Neuronal stem cell (in vitro differentiated cells): ENCODE measurements around the gene DOCK9.

Experiments
- DNase-seq: peaks from one replicate; pipeline ENCODE4 v3.0.0-alpha.2; 2013; ENCODE audit warnings: low spot score
- H2AFZ ChIP-seq: one replicate; pipeline ENCODE4 v1.6.1; 2013; ENCODE audit warnings: mild to moderate bottlenecking, low read length, inconsistent platforms
- H2AK5ac ChIP-seq: 2 replicates; pipeline ENCODE4 v1.6.1; 2013; ENCODE audit warnings: low read depth, mild to moderate bottlenecking, inconsistent platforms, low read length, moderate library complexity, mixed read lengths
- H2BK120ac ChIP-seq: 2 replicates; pipeline ENCODE4 v1.6.1; 2013; ENCODE audit warnings: low read depth, mild to moderate bottlenecking, inconsistent platforms, low read length, moderate library complexity, mixed read lengths
- H2BK12ac ChIP-seq: one replicate; pipeline ENCODE4 v1.6.1; 2013; ENCODE audit warnings: low read length, inconsistent platforms
- H2BK15ac ChIP-seq: 2 replicates; pipeline ENCODE4 v1.6.1; 2013; ENCODE audit warnings: mild to moderate bottlenecking, low read length, inconsistent platforms, mixed read lengths
- H2BK5ac ChIP-seq: one replicate; pipeline ENCODE4 v1.6.1; 2013; ENCODE audit warnings: inconsistent platforms, mild to moderate bottlenecking, low read length, moderate library complexity
- H3K14ac ChIP-seq: one replicate; pipeline ENCODE4 v1.6.1; 2013; ENCODE audit warnings: low read length, inconsistent platforms
- H3K18ac ChIP-seq: 2 replicates; pipeline ENCODE4 v1.6.1; 2013; ENCODE audit warnings: low read length, inconsistent platforms
- H3K23ac ChIP-seq: 2 replicates; pipeline ENCODE4 v1.6.1; 2013; ENCODE audit warnings: low read depth, mild to moderate bottlenecking, mixed read lengths, low read length, inconsistent platforms; ENCODE audit not compliant: poor library complexity
- H3K27ac ChIP-seq: replicated peaks from 3 replicates; pipeline ENCODE4 v1.5.1; 2013; ENCODE audit warnings: low read length, inconsistent platforms
- H3K27me3 ChIP-seq, 3 experiments: 2 replicates each; pipeline ENCODE4 v1.6.1; 2013; ENCODE audit warnings: low read length in 3 of 3, mild to moderate bottlenecking in 2 of 3, inconsistent platforms in 1 of 3, low read depth in 1 of 3, mixed read lengths in 1 of 3, moderate library complexity in 1 of 3; ENCODE audit not compliant: control insufficient read depth in 3 of 3, insufficient read depth in 3 of 3
- H3K36me3 ChIP-seq, 2 donors: replicated peaks in 1 of 2; 2 replicates each; pipeline ENCODE4 v1.6.1; 2013; ENCODE audit warnings: low read length in 2 of 2; ENCODE audit not compliant: control insufficient read depth in 2 of 2, insufficient read depth in 2 of 2
- H3K4ac ChIP-seq: 2 replicates; pipeline ENCODE4 v1.6.1; 2013; ENCODE audit warnings: inconsistent platforms, mild to moderate bottlenecking, low read length, moderate library complexity
- H3K4me1 ChIP-seq, 2 donors: 1 replicate in 1 of 2; 2 replicates in 1 of 2; pipeline ENCODE4 v1.6.1; 2013; ENCODE audit warnings: low read length in 2 of 2, low read depth in 1 of 2; ENCODE audit not compliant: control insufficient read depth in 2 of 2, insufficient read depth in 1 of 2
- H3K4me2 ChIP-seq: one replicate; pipeline ENCODE4 v1.6.1; 2013; ENCODE audit warnings: mild to moderate bottlenecking, low read length, inconsistent platforms; ENCODE audit not compliant: insufficient read depth, poor library complexity, severe bottlenecking
- H3K4me3 ChIP-seq, 2 donors: 2 replicates each; pipeline ENCODE4 v1.5.1; 2013; ENCODE audit warnings: low read length in 2 of 2, mild to moderate bottlenecking in 2 of 2, inconsistent platforms in 1 of 2, moderate library complexity in 1 of 2
- H3K79me1 ChIP-seq: one replicate; pipeline ENCODE4 v1.6.1; 2013; ENCODE audit warnings: low read depth, mild to moderate bottlenecking, inconsistent platforms, low read length, moderate library complexity
- H3K9ac ChIP-seq: one replicate; pipeline ENCODE4 v1.6.1; 2013; ENCODE audit warnings: mild to moderate bottlenecking, low read depth, low read length, inconsistent platforms; ENCODE audit not compliant: poor library complexity
- H3K9me3 ChIP-seq, 2 donors: replicated peaks in 1 of 2; 2 replicates each; pipeline versions ENCODE3 to v1.6.1; 2013; ENCODE audit warnings: low read length in 2 of 2, mild to moderate bottlenecking in 2 of 2, inconsistent platforms in 1 of 2, low read depth in 1 of 2, mixed read lengths in 1 of 2, moderate library complexity in 1 of 2; ENCODE audit not compliant: control insufficient read depth in 2 of 2, insufficient read depth in 1 of 2
- H4K8ac ChIP-seq: one replicate; pipeline ENCODE4 v1.6.1; 2013; ENCODE audit warnings: low read depth, mild to moderate bottlenecking, inconsistent platforms, low read length, moderate library complexity
- H4K91ac ChIP-seq: one replicate; pipeline ENCODE4 v1.6.1; 2013; ENCODE audit warnings: low read length, low read depth, mild to moderate bottlenecking, inconsistent platforms; ENCODE audit not compliant: poor library complexity
- WGBS, 2 donors: extraction: QIAGEN DNeasy Blood & Tissue Kit; methylation state at CpG; one replicate each; pipeline ENCODE4 v1.1.7; 2013; ENCODE audit warnings: missing lambda C conversion rate in 2 of 2, mixed read lengths in 1 of 2; ENCODE audit not compliant: insufficient read length in 2 of 2, insufficient replicate concordance in 1 of 2; ENCODE audit errors: extremely low coverage in 2 of 2; 5-methylcytosine and 5-hydroxymethylcytosine counted together

DOCK9 gene

GRCh38 chr13:98919566-98919965 is 58.3 kb downstream of the DOCK9 start:
- no peak overlapping the region for H2BK5ac ChIP-seq
- H3K4ac ChIP-seq = no peak overlapping the region
- no CpG with 5 or more reads among the region's 2 CpGs for WGBS, 2 donors
- no peak overlapping the region for H3K18ac ChIP-seq
- no peak overlapping the region for H3K14ac ChIP-seq
- no peak overlapping the region for H2AK5ac ChIP-seq
- H2BK12ac ChIP-seq = no peak overlapping the region
- H3K27ac ChIP-seq = no peak overlapping the region
- no peak overlapping the region for H3K9ac ChIP-seq
- no peak overlapping the region for H3K4me2 ChIP-seq
- H4K91ac ChIP-seq = no peak overlapping the region
- no peak overlapping the region for H2BK120ac ChIP-seq
- no peak overlapping the region for H2BK15ac ChIP-seq
- H3K79me1 ChIP-seq = no peaks in the 10 kb centered on the region
- H3K4me1 ChIP-seq = peaks cover 0 to 8% of the 10 kb centered on the region in 2 donors
- peaks cover 0 to 2% (median 0%) of the 10 kb centered on the region in 3 experiments for H3K27me3 ChIP-seq
- peaks cover 0 to 5% of the 10 kb centered on the region in 2 donors for H3K9me3 ChIP-seq
- H2AFZ ChIP-seq = no peak overlapping the region
- no peak overlapping the region for H4K8ac ChIP-seq
- no peak for DNase-seq
- no peak overlapping the region for H3K4me3 ChIP-seq
- no peaks in the 10 kb centered on the region for H3K36me3 ChIP-seq
- H3K23ac ChIP-seq = no peak overlapping the region

- Histone ChIP-seq H3K27me3 (peaks cover 0 to 2% (median 0%) of the 10 kb centered on the region in 3 experiments), H2BK15ac (no peak overlapping the region), H2AK5ac (no peak overlapping the region), H4K8ac (no peak overlapping the region), H2BK12ac (no peak overlapping the region), H3K4me2 (no peak overlapping the region), H3K4me1 (peaks cover 0 to 8% of the 10 kb centered on the region in 2 donors), H3K23ac (no peak overlapping the region), H2BK5ac (no peak overlapping the region), H3K9me3 (peaks cover 0 to 5% of the 10 kb centered on the region in 2 donors), H2AFZ (no peak overlapping the region), H3K27ac (no peak overlapping the region), H3K36me3 (no peaks in the 10 kb centered on the region), H3K4ac (no peak overlapping the region), H3K14ac (no peak overlapping the region), H3K9ac (no peak overlapping the region), H3K18ac (peak overlapping the region; percentile 20), H2BK120ac (no peak overlapping the region), H3K79me1 (no peaks in the 10 kb centered on the region), H4K91ac (no peak overlapping the region), H3K4me3 (no peak overlapping the region)
- no peak for DNase-seq
- no CpG with 5 or more reads among the region's 4 CpGs for WGBS, 2 donors
Measured at GRCh38 chr13:98918771-98919170, 59.1 kb downstream of the DOCK9 start.

- H3K4me3 ChIP-seq = no peak overlapping the region
- no peak for DNase-seq
- no peaks in the 10 kb centered on the region for H3K79me1 ChIP-seq
- H3K18ac ChIP-seq = no peak overlapping the region
- no peak overlapping the region for H4K8ac ChIP-seq
- no CpG with 5 or more reads among the region's 1 CpG for WGBS, 2 donors
- no peak overlapping the region for H2BK120ac ChIP-seq
- no peak overlapping the region for H4K91ac ChIP-seq
- no peak overlapping the region for H2AK5ac ChIP-seq
- H3K23ac ChIP-seq = no peak overlapping the region
- no peak overlapping the region for H3K4ac ChIP-seq
- H3K14ac ChIP-seq = no peak overlapping the region
- no peaks in the 10 kb centered on the region for H3K36me3 ChIP-seq
- peaks cover 0 to 2% (median 0%) of the 10 kb centered on the region in 3 experiments for H3K27me3 ChIP-seq
- H2BK12ac ChIP-seq = no peak overlapping the region
- H3K4me2 ChIP-seq = no peak overlapping the region
- no peak overlapping the region for H3K27ac ChIP-seq
- no peak overlapping the region for H2BK5ac ChIP-seq
- peaks cover 0 to 6% of the 10 kb centered on the region in 2 donors for H3K4me1 ChIP-seq
- H2AFZ ChIP-seq = no peak overlapping the region
- peaks cover 0 to 5% of the 10 kb centered on the region in 2 donors for H3K9me3 ChIP-seq
- no peak overlapping the region for H2BK15ac ChIP-seq
- no peak overlapping the region for H3K9ac ChIP-seq
Measured at GRCh38 chr13:98917116-98917515, 60.7 kb downstream of the DOCK9 start.

- Histone ChIP-seq H3K27ac (no peak overlapping the region), H3K4ac (no peak overlapping the region), H3K23ac (no peak overlapping the region), H2AFZ (no peak overlapping the region), H3K18ac (no peak overlapping the region), H2BK120ac (no peak overlapping the region), H3K4me3 (no peak overlapping the region), H3K14ac (no peak overlapping the region), H3K9ac (no peak overlapping the region), H2BK5ac (no peak overlapping the region), H4K91ac (no peak overlapping the region), H3K27me3 (no peaks in the 10 kb centered on the region), H3K4me2 (no peak overlapping the region), H3K36me3 (no peaks in the 10 kb centered on the region), H2BK12ac (no peak overlapping the region), H4K8ac (no peak overlapping the region), H2AK5ac (no peak overlapping the region), H2BK15ac (peak overlapping the region; percentile 26), H3K4me1 (peaks cover 0 to 3% of the 10 kb centered on the region in 2 donors), H3K9me3 (no peaks in the 10 kb centered on the region), H3K79me1 (no peaks in the 10 kb centered on the region)
- DNase-seq = no peak
- no CpG with 5 or more reads among the region's 1 CpG for WGBS, 2 donors
Measured at GRCh38 chr13:98916403-98916802, 61.5 kb downstream of the DOCK9 start.
